HUES48 (cell line): ENCODE measurements around the gene PRKN.
A peak's percentile ranks its signal among the peaks of the same experiment; 100 is the strongest.

ENCODE experiments used
- H3K27ac ChIP-seq: one replicate; pipeline ENCODE4 v1.7.0; 2013; ENCODE audit warnings: low read depth, low read length, inconsistent platforms
- H3K27me3 ChIP-seq: 2 replicates; pipeline ENCODE4 v1.6.1; 2013; ENCODE audit warnings: mild to moderate bottlenecking, low read length; ENCODE audit not compliant: control insufficient read depth, insufficient read depth
- H3K36me3 ChIP-seq: 2 replicates; pipeline ENCODE4 v1.6.1; 2013; ENCODE audit warnings: low read length; ENCODE audit not compliant: control insufficient read depth, insufficient read depth
- H3K4me1 ChIP-seq: 2 replicates; pipeline ENCODE4 v1.6.1; 2013; ENCODE audit warnings: mild to moderate bottlenecking, low read length; ENCODE audit not compliant: control insufficient read depth, insufficient read depth
- H3K4me3 ChIP-seq: 2 replicates; pipeline ENCODE4 v1.5.1; 2013; ENCODE audit warnings: mild to moderate bottlenecking, low read depth, low read length
- H3K9ac ChIP-seq: 2 replicates; pipeline ENCODE4 v1.6.1; 2013; ENCODE audit warnings: mild to moderate bottlenecking, low read depth, low read length, moderate library complexity
- H3K9me3 ChIP-seq: 2 replicates; pipeline ENCODE4 v1.6.1; 2013; ENCODE audit warnings: low read length; ENCODE audit not compliant: control insufficient read depth, insufficient read depth

PRKN gene

GRCh38 chr6:161743509-161744178 lies 983.9 kb downstream of the PRKN start:
- no peaks in the 10 kb centered on the region for H3K36me3 ChIP-seq
- peaks cover 3% of the 10 kb centered on the region; the same call in 1 of the 2 replicates for H3K4me1 ChIP-seq
- H3K27me3 ChIP-seq, result no peaks in the 10 kb centered on the region
- no peak overlapping the region for H3K9ac ChIP-seq
- no peak overlapping the region for H3K4me3 ChIP-seq
- no peak overlapping the region for H3K27ac ChIP-seq
- H3K9me3 ChIP-seq, result no peaks in the 10 kb centered on the region

- no peaks in the 10 kb centered on the region for H3K9me3 ChIP-seq
- no peaks in the 10 kb centered on the region for H3K36me3 ChIP-seq
- H3K9ac ChIP-seq, result no peak overlapping the region
- no peaks in the 10 kb centered on the region for H3K4me1 ChIP-seq
- H3K27me3 ChIP-seq, result no peaks in the 10 kb centered on the region
- H3K4me3 ChIP-seq, result no peak overlapping the region
- H3K27ac ChIP-seq, result no peak overlapping the region
These were observed 987.1 kb downstream of the PRKN start for GRCh38 chr6:161740486-161740885.

- Histone ChIP-seq H3K4me3 (no peak overlapping the region), H3K9ac (no peak overlapping the region), H3K27me3 (no peaks in the 10 kb centered on the region), H3K27ac (no peak overlapping the region), H3K36me3 (no peaks in the 10 kb centered on the region), H3K4me1 (no peaks in the 10 kb centered on the region), H3K9me3 (no peaks in the 10 kb centered on the region)
These were observed 990.7 kb downstream of the PRKN start for GRCh38 chr6:161736781-161737292.

- Histone ChIP-seq H3K27ac (no peak overlapping the region), H3K9ac (no peak overlapping the region), H3K4me3 (no peak overlapping the region), H3K27me3 (no peaks in the 10 kb centered on the region), H3K9me3 (no peaks in the 10 kb centered on the region), H3K4me1 (no peaks in the 10 kb centered on the region), H3K36me3 (no peaks in the 10 kb centered on the region)
These were observed 991.2 kb downstream of the PRKN start for GRCh38 chr6:161736326-161736725.

- Histone ChIP-seq H3K27ac (no peak overlapping the region), H3K36me3 (no peaks in the 10 kb centered on the region), H3K27me3 (no peaks in the 10 kb centered on the region)
These were observed 995.0 kb downstream of the PRKN start for GRCh38 chr6:161732594-161732993.

GRCh38 chr6:161727083-161727833 lies 1000.3 kb downstream of the PRKN start:
- Histone ChIP-seq H3K4me1 (peaks cover 2% of the 10 kb centered on the region; the same call in 1 of the 2 replicates), H3K4me3 (no peak overlapping the region), H3K36me3 (no peaks in the 10 kb centered on the region), H3K9ac (no peak overlapping the region), H3K9me3 (no peaks in the 10 kb centered on the region), H3K27me3 (no peaks in the 10 kb centered on the region), H3K27ac (peak overlapping the region; percentile 38)

More at GRCh38 chr6:161732594-161732993, 995.0 kb downstream of the PRKN start:
- no peak overlapping the region for H3K9ac ChIP-seq
- H3K4me1 ChIP-seq, result no peaks in the 10 kb centered on the region
- no peak overlapping the region for H3K4me3 ChIP-seq
- no peaks in the 10 kb centered on the region for H3K9me3 ChIP-seq

GRCh38 chr6:161722394-161722793 lies 1005.2 kb downstream of the PRKN start:
- H3K9me3 ChIP-seq, result no peaks in the 10 kb centered on the region
- no peaks in the 10 kb centered on the region for H3K36me3 ChIP-seq
- H3K4me3 ChIP-seq, result no peak overlapping the region
- no peaks in the 10 kb centered on the region for H3K27me3 ChIP-seq
- H3K9ac ChIP-seq, result no peak overlapping the region
- H3K27ac ChIP-seq, result no peak overlapping the region
- peaks cover 2% of the 10 kb centered on the region; the same call in 1 of the 2 replicates for H3K4me1 ChIP-seq

- Histone ChIP-seq H3K4me3 (no peak overlapping the region), H3K9ac (no peak overlapping the region), H3K9me3 (no peaks in the 10 kb centered on the region), H3K27ac (no peak overlapping the region), H3K27me3 (no peaks in the 10 kb centered on the region), H3K4me1 (no peaks in the 10 kb centered on the region), H3K36me3 (no peaks in the 10 kb centered on the region)
These were observed 1006.1 kb downstream of the PRKN start for GRCh38 chr6:161721511-161721910.

- H3K36me3 ChIP-seq, result no peaks in the 10 kb centered on the region
- no peaks in the 10 kb centered on the region for H3K9me3 ChIP-seq
- H3K27ac ChIP-seq, result no peak overlapping the region
- H3K4me1 ChIP-seq, result no peaks in the 10 kb centered on the region
- H3K27me3 ChIP-seq, result no peaks in the 10 kb centered on the region
- no peak overlapping the region for H3K9ac ChIP-seq
- no peak overlapping the region for H3K4me3 ChIP-seq
These were observed 1011.4 kb downstream of the PRKN start for GRCh38 chr6:161716176-161716575.

- no peaks in the 10 kb centered on the region for H3K9me3 ChIP-seq
- H3K4me1 ChIP-seq, result no peaks in the 10 kb centered on the region
- no peak overlapping the region for H3K4me3 ChIP-seq
- H3K9ac ChIP-seq, result no peak overlapping the region
- H3K27ac ChIP-seq, result no peak overlapping the region
- no peaks in the 10 kb centered on the region for H3K36me3 ChIP-seq
- H3K27me3 ChIP-seq, result no peaks in the 10 kb centered on the region
These were observed 1015.6 kb downstream of the PRKN start for GRCh38 chr6:161711938-161712337.

- H3K27me3 ChIP-seq, result no peaks in the 10 kb centered on the region
- no peaks in the 10 kb centered on the region for H3K36me3 ChIP-seq
- no peak overlapping the region for H3K27ac ChIP-seq
- no peak overlapping the region for H3K4me3 ChIP-seq
- no peaks in the 10 kb centered on the region for H3K4me1 ChIP-seq
- H3K9ac ChIP-seq, result no peak overlapping the region
- H3K9me3 ChIP-seq, result no peaks in the 10 kb centered on the region
These were observed 1016.1 kb downstream of the PRKN start for GRCh38 chr6:161711515-161711914.
